PC-3 (cell line): ENCODE data around the gene ADAD2.

Experiments
- EZH2phosphoT487 ChIP-seq: fragments of 300-600 bp; sonication (generic); IDR thresholded peaks from 2 replicates; pipeline ENCODE4 v1.6.1; 2018; ENCODE audit warnings: mild to moderate bottlenecking, antibody characterized with exemption, low read length, borderline replicate concordance
- TF ChIP-seq, protein P1 (sequence below): fragments of 300-600 bp; sonication (generic); conservative IDR thresholded peaks from 2 replicates; pipeline ENCODE4 v1.5.1; 2017; ENCODE audit warnings: antibody characterized with exemption, low read depth, mild to moderate bottlenecking, low read length

DNA sequence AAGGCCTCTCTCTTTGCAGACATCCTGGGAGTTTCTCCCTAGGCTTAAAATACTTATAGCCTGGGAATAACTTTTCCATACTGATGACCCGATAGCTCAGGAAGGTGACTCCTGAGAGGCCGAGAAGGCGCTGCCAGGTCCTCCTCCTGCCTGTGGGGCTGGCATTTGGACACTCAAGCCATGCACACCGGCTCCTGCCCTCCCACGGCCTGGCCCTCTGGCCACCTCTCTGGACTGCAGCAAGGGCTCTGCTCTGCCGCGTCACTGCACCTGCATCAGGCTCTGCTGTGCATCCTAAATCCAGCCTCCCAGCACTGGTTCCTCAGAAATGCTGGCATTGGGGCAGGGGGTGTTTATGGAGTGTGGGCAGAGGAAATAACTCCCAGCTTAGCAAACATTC is 34.6 kb downstream of the ADAD2 start:
- TF ChIP-seq, protein P1, sequence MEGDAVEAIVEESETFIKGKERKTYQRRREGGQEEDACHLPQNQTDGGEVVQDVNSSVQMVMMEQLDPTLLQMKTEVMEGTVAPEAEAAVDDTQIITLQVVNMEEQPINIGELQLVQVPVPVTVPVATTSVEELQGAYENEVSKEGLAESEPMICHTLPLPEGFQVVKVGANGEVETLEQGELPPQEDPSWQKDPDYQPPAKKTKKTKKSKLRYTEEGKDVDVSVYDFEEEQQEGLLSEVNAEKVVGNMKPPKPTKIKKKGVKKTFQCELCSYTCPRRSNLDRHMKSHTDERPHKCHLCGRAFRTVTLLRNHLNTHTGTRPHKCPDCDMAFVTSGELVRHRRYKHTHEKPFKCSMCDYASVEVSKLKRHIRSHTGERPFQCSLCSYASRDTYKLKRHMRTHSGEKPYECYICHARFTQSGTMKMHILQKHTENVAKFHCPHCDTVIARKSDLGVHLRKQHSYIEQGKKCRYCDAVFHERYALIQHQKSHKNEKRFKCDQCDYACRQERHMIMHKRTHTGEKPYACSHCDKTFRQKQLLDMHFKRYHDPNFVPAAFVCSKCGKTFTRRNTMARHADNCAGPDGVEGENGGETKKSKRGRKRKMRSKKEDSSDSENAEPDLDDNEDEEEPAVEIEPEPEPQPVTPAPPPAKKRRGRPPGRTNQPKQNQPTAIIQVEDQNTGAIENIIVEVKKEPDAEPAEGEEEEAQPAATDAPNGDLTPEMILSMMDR, result no peak
- no peak for TF ChIP-seq EZH2phosphoT487
